D721Med (cell line): ENCODE results near the gene UMODL1.

Source experiments
- DNase-seq: peaks from one replicate; pipeline ENCODE4 v3.0.0; 2011; ENCODE audit warnings: low spot score; ENCODE audit not compliant: insufficient read length
- FAIRE-seq: peaks from 2 replicates; lab custom pipeline; 2011; peaks lifted over from hg19 to GRCh38; lab: Jason Lieb, UNC
- TF ChIP-seq, protein P1 (sequence below): IDR thresholded peaks from 2 replicates; pipeline ENCODE4 v1.5.1; 2012; ENCODE audit warnings: mild to moderate bottlenecking, control low read depth; ENCODE audit not compliant: insufficient read depth; ENCODE audit errors: missing control alignments

The UMODL1 gene, protein sequence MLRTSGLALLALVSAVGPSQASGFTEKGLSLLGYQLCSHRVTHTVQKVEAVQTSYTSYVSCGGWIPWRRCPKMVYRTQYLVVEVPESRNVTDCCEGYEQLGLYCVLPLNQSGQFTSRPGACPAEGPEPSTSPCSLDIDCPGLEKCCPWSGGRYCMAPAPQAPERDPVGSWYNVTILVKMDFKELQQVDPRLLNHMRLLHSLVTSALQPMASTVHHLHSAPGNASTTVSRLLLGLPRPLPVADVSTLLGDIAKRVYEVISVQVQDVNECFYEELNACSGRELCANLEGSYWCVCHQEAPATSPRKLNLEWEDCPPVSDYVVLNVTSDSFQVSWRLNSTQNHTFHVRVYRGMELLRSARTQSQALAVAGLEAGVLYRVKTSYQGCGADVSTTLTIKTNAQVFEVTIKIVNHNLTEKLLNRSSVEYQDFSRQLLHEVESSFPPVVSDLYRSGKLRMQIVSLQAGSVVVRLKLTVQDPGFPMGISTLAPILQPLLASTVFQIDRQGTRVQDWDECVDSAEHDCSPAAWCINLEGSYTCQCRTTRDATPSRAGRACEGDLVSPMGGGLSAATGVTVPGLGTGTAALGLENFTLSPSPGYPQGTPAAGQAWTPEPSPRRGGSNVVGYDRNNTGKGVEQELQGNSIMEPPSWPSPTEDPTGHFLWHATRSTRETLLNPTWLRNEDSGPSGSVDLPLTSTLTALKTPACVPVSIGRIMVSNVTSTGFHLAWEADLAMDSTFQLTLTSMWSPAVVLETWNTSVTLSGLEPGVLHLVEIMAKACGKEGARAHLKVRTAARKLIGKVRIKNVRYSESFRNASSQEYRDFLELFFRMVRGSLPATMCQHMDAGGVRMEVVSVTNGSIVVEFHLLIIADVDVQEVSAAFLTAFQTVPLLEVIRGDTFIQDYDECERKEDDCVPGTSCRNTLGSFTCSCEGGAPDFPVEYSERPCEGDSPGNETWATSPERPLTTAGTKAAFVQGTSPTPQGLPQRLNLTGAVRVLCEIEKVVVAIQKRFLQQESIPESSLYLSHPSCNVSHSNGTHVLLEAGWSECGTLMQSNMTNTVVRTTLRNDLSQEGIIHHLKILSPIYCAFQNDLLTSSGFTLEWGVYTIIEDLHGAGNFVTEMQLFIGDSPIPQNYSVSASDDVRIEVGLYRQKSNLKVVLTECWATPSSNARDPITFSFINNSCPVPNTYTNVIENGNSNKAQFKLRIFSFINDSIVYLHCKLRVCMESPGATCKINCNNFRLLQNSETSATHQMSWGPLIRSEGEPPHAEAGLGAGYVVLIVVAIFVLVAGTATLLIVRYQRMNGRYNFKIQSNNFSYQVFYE

DNA sequence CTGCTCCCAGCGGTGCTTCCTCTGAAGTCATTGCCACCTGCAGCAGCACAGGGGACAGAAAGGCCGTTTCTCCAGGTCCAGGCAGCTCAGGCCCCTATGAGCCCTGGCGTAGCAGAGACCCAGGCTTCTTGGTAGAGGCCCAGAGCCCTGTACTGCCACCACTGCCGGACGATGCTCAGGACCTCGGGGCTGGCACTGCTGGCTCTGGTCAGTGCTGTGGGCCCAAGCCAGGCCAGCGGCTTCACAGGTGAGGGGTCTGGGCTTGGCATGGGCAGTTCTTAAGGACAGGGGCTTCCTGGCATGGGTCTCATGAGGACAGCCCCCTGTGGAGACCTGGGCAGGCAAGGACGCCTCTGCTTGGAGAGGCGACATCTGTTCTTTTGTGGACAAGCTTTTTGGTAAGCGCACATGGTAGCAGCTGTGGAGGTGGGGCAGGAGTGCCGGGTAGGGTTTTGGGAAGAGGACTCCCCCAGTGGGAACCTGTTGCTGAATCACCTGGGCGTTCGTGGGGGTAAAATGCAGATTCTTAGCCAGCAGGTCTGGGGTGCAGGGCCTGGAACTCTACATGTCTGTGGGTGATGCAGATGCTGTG is at the start of gene UMODL1:
Gene UMODL1, plus strand, starts transcription at position 172 of the 592 bp plus-strand sequence. Its CDS starts 0 bp downstream, at position 172.
- FAIRE-seq (no peak), DNase-seq (no peak)
- TF ChIP-seq, protein P1, sequence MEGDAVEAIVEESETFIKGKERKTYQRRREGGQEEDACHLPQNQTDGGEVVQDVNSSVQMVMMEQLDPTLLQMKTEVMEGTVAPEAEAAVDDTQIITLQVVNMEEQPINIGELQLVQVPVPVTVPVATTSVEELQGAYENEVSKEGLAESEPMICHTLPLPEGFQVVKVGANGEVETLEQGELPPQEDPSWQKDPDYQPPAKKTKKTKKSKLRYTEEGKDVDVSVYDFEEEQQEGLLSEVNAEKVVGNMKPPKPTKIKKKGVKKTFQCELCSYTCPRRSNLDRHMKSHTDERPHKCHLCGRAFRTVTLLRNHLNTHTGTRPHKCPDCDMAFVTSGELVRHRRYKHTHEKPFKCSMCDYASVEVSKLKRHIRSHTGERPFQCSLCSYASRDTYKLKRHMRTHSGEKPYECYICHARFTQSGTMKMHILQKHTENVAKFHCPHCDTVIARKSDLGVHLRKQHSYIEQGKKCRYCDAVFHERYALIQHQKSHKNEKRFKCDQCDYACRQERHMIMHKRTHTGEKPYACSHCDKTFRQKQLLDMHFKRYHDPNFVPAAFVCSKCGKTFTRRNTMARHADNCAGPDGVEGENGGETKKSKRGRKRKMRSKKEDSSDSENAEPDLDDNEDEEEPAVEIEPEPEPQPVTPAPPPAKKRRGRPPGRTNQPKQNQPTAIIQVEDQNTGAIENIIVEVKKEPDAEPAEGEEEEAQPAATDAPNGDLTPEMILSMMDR: no peak

- TF ChIP-seq, protein P1: no peak
- DNase-seq: no peak
- no peak for FAIRE-seq
These were observed 49.6 kb upstream of the UMODL1 start for GRCh38 chr21:42021371-42022090.

DNA sequence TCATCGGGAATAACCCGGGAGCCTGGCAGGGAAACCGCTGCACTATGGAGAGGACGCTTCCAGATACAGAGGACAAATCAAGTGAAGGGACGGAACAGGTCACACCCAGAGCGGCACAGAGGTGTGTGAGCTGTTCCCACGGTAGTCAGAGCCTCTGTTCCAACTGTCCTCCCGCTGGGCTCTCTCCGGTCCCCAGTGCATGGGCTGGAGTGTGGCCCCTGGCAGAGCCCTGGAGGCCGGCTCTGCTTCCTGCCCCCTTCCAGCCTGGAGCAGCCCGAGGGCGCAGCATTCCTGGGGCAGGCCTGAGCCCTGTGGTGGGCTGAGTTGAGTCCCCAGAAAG is 49.1 kb upstream of the UMODL1 start:
- DNase-seq: no peak
- no peak for FAIRE-seq
- TF ChIP-seq, protein P1: no peak

DNA sequence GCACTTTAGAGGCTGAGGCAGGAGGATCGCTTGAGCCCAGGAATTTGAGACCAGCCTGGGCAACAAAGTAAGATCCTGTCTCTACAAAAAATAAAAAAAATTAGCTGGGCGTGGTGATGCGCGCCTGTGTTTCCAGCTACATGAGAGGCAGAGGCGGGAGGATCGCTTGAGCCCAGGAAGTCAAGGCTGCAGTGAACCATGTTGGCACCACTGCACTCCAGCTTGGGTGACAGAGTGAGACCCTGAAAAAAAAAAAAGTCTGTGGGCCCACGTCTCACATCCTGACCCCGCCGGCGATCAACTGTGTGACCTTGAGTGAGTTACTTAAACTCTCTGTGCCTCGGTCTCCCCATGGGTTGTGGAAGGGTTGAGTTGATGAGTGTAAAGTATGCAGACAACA is 48.2 kb upstream of the UMODL1 start:
- no peak for FAIRE-seq
- DNase-seq: no peak
- TF ChIP-seq, protein P1: no peak

DNA sequence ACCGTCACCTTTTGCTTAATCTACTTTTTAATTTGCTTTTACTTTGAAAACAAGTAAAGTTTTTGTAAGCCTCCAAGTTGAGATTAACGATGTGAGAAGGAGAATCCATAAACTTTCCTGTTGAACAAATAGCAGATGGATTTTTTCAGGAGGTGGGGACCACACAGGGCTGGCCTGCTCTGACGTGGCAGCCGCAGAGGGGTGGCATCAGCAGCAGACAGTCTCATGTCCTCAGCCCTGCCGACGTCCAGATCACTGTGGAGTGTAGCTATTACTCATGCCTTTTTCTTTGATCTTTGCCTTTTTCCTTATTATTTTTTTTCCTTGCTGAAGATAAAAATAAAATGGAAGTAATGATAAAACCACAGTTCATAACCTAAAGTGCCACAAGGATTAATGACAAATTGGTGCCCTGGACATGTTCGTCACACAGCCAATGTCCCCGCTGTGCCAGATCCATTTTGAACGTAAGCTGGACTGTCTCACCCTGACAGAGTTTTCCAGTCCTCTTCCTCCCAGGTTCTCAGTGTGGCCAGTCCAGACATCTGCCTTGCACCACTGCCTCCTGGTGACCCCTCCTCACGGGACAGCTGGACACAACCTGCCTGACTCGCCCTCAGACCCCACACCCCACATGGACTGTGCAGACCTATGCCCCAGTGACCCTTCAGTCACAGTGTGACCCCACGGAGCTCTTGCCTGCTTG is 45.6 kb upstream of the UMODL1 start:
- FAIRE-seq: no peak
- no peak for DNase-seq
- TF ChIP-seq, protein P1: no peak
